Psoas muscle (tissue), 8 donors: ENCODE measurements around the gene EXOSC10. TPM values are rescaled to one million over a fixed set of nuclear protein-coding genes. Genes with fewer than 3 reads are reported as not detected.

ENCODE experiments used
- ATAC-seq, 4 donors: fragments of 200-7000 bp; cut with Tn5 transposase; one replicate each; pipeline ENCODE4 v1.9.1; 2020; ENCODE audit warnings: moderate library complexity in 3 of 4, mild to moderate bottlenecking in 2 of 4
- DNase-seq, 2 donors: peaks; one replicate each; pipeline ENCODE4 v3.0.0-alpha.2; 2020
- H3K27ac ChIP-seq: fragments of 200-600 bp; one replicate; pipeline ENCODE4 v1.8.0; 2022
- H3K27me3 ChIP-seq, 3 donors: fragments of 200-600 bp in 1 of 3; one replicate each; pipeline versions ENCODE4 v1.6.1 to v1.8.0; 2013 to 2022; ENCODE audit warnings: low read length in 2 of 3, mild to moderate bottlenecking in 2 of 3, moderate library complexity in 1 of 3; ENCODE audit not compliant: insufficient read depth in 3 of 3
- H3K36me3 ChIP-seq, 2 donors: fragments of 200-600 bp in 1 of 2; one replicate each; pipeline versions ENCODE4 v1.6.1 to v1.8.0; 2013 to 2022; ENCODE audit warnings: low read depth in 1 of 2, mild to moderate bottlenecking in 1 of 2, moderate library complexity in 1 of 2; ENCODE audit not compliant: insufficient read depth in 1 of 2
- H3K4me1 ChIP-seq: fragments of 200-600 bp; one replicate; pipeline ENCODE4 v1.8.0; 2022
- H3K4me3 ChIP-seq: fragments of 200-600 bp; one replicate; pipeline ENCODE4 v1.8.0; 2022; ENCODE audit warnings: mild to moderate bottlenecking
- H3K9me3 ChIP-seq: fragments of 200-600 bp; one replicate; pipeline ENCODE4 v1.8.0; 2022
- CTCF ChIP-seq: fragments of 200-600 bp; IDR thresholded peaks from one replicate; pipeline ENCODE4 v1.8.0; 2022; ENCODE audit warnings: antibody characterized with exemption
- WGBS, 3 donors: extraction: QIAGEN DNeasy Blood & Tissue Kit; methylation state at CpG; one replicate each; pipeline versions ENCODE4 v1.1.6 to v1.1.7; 2013; 5-methylcytosine and 5-hydroxymethylcytosine counted together
- intact Hi-C, 2 donors: fragments of 100-400 bp; cut with DNase I; formaldehyde crosslinking; loops; one replicate each; pipeline versions ENCODE4 v1.11.0 to v1.14.2; 2022
- polyA plus RNA-seq, 3 donors: library from polyadenylated mRNA; stranded (reverse); fragments of 200-250 nt; gene quantifications; one replicate each; pipeline ENCODE4 v1.2.3, GENCODE V29; 2013
- total RNA-seq, 4 donors: library from RNA; stranded (reverse); fragmentation: NEBNext Ultra II Directional in 2 of 4; extraction: Animal tissue kit (Norgen Biotek cat#: 25700) in 2 of 4; gene quantifications; one replicate each; pipeline versions ENCODE4 v1.2.1 to v1.2.4, GENCODE V29; 2021 to 2023
- donor health status: healthy with polysubstance abuse.
- donor health status: DM: no; HTN: no; CAD: no; lungs with moderate emphysema.
- donor health status: Bipolar disorder and iron deficiency.
- donor health status: healthy.
- donor health status: DM: yes; HTN: yes; CAD: no.
- donor health status: DM: no; HTN: no; CAD: no.
- donor health status: DM: no; HTN: no; CAD: no.
- donor health status: DM: yes; HTN: yes; CAD: no.

EXOSC10 gene
- total and polyA plus RNA-seq, 7 donors: 16.3 to 39.1 (median 29.7) TPM

DNA sequence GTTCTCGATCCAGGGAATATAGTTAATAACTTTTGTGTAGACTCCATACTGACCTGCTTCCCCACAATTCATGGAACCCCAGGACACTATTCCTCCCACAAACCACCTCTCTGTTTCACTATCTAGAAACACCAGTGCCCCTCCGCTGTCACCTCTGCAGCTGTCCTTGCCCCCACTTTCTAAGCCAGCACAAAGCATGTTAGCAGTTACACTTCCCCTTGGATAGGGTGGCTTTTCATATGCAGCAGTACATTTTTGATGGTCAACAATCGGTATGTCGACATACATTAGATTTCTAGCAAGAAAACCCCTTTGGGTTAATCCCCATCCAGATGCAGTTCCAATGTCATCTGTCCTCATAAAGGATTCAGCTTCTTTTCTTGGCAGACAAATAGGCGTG is 72.8 kb downstream of the EXOSC10 start:
- 78 to 88% (median 83%) methylated on average over 5 of the region's 5 CpGs for WGBS, 3 donors
- peaks cover 3 to 84% of the 10 kb centered on the region in 2 donors for H3K36me3 ChIP-seq

DNA sequence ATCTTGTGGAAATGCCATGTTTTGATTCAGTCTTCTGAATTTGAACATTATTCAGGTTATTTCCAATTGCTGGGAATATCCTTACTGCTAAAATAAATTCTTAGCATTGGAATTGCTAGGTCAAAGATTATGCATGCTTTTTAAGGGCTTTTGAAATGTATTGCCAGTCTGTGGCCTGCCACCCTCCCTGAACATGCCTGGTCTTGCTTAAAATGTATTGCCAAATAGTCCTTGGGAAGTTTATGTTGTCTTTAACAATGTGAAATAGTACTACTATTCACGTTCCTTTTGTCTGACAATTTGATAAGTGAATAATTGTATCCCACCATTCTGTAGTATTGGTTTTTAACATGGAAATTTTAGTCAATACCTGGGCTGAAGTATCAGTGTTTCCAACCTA is 73.6 kb downstream of the EXOSC10 start:
- H3K27ac ChIP-seq: no peak overlapping the region

More for the DNA sequence above, 72.8 kb downstream of the EXOSC10 start:
- intact Hi-C loops: no loop called here
- Histone ChIP-seq H3K27ac (peak overlapping the region; percentile 21), H3K27me3 (no peaks in the 10 kb centered on the region), H3K4me3 (no peak overlapping the region), H3K4me1 (peaks cover 14% of the 10 kb centered on the region), H3K9me3 (no peaks in the 10 kb centered on the region)
- DNase-seq: no peak
- TF ChIP-seq CTCF: no peak
- ATAC-seq: no peak

DNA sequence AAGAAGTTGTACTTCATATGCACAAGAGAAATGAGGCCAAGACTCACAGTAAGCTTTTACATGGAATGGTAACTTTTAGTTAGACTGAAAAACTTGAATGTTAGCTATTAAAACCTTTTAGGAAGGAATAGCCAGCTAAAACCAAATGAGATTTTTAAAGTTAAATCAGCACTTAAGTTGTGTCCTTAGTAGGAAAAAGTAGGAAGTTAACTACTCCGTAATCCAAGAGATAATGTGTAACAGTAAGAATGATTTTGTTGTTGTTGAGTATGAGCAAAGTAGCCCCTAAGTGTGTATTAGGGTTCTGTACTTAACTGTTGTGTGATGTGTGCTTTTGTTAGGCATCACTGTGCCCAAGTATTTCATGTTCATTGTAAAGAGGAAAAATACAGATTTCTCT is 74.1 kb downstream of the EXOSC10 start:
- intact Hi-C loops: no loop called here
- no peak overlapping the region for H3K27ac ChIP-seq
- TF ChIP-seq CTCF: no peak
- 84 to 95% (median 89%) methylated on average over 1 of the region's 1 CpG for WGBS, 3 donors
- no peaks in the 10 kb centered on the region for H3K27me3 ChIP-seq
- ATAC-seq: no peak
- peaks cover 14% of the 10 kb centered on the region for H3K4me1 ChIP-seq
- no peak for DNase-seq
- no peak overlapping the region for H3K4me3 ChIP-seq
- H3K36me3 ChIP-seq: peaks cover 6 to 94% of the 10 kb centered on the region in 2 donors
- no peaks in the 10 kb centered on the region for H3K9me3 ChIP-seq

More for the DNA sequence above, 73.6 kb downstream of the EXOSC10 start:
- peaks cover 6 to 92% of the 10 kb centered on the region in 2 donors for H3K36me3 ChIP-seq
- ATAC-seq (no peak), DNase-seq (no peak)
- 62 to 84% (median 72%) methylated on average over 1 of the region's 1 CpG for WGBS, 3 donors
- no peak for TF ChIP-seq CTCF
- H3K9me3 ChIP-seq: no peaks in the 10 kb centered on the region
- no peak overlapping the region for H3K4me3 ChIP-seq
- intact Hi-C loops: no loop called here
- H3K27me3 ChIP-seq: no peaks in the 10 kb centered on the region
- peaks cover 14% of the 10 kb centered on the region for H3K4me1 ChIP-seq

DNA sequence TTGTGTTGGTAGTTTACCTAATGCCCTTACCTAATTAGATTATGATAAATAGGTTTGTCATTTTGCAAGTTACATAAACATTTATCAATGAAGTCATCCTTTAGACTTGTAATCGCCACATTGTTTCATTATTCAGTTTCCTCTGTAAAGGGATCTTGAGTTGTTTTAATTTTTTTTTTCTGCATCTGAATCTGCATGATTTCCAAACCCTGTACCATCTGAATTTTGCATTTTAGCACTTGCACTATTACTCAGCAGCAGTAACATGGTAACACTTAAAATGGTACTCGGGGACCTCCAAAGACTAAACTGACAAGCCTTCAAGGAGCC is 74.8 kb downstream of the EXOSC10 start:
- Histone ChIP-seq H3K27ac (no peak overlapping the region), H3K4me1 (peaks cover 14% of the 10 kb centered on the region), H3K9me3 (no peaks in the 10 kb centered on the region), H3K27me3 (no peaks in the 10 kb centered on the region), H3K4me3 (no peak overlapping the region), H3K36me3 (peaks cover 8 to 94% of the 10 kb centered on the region in 2 donors)
- no peak for TF ChIP-seq CTCF
- DNase-seq (no peak), ATAC-seq (no peak)
- intact Hi-C loops: no loop called here
- 78 to 89% (median 81%) methylated on average over 2 of the region's 2 CpGs for WGBS, 3 donors

GRCh38 chr1:11024154-11024873 is 75.4 kb downstream of the EXOSC10 start:
- Histone ChIP-seq H3K36me3 (peaks cover 8 to 94% of the 10 kb centered on the region in 2 donors), H3K27me3 (no peaks in the 10 kb centered on the region), H3K9me3 (no peaks in the 10 kb centered on the region), H3K4me3 (no peak overlapping the region), H3K27ac (peak overlapping the region; percentile 5), H3K4me1 (peaks cover 14% of the 10 kb centered on the region)
- no peak for TF ChIP-seq CTCF
- no peak for ATAC-seq
- intact Hi-C loops: no loop called here
- no peak for DNase-seq
- WGBS, 3 donors: 90 to 95% (median 91%) methylated on average over 3 of the region's 3 CpGs
